Heart left ventricle (tissue), 16 donors: ENCODE results near the gene TTC16. TPM values are rescaled to one million over a fixed set of nuclear protein-coding genes. Genes with fewer than 3 reads are reported as not detected.

Experiments used
- ATAC-seq, 4 donors: fragments of 200-7000 bp; cut with Tn5 transposase; one replicate each; pipeline ENCODE4 v1.9.1; 2020 to 2022; ENCODE audit warnings: moderate library complexity in 4 of 4, mild to moderate bottlenecking in 3 of 4, moderate number of reproducible peaks in 1 of 4
- DNase-seq, 5 donors: peaks; one replicate each; pipeline ENCODE4 v3.0.0-alpha.2; 2020
- H3K27ac ChIP-seq, 12 donors: fragments of 200-600 bp; sonication (generic) in 4 of 12; one replicate each; pipeline versions ENCODE4 v1.5.0 to v1.8.0; 2016 to 2022; ENCODE audit warnings: mild to moderate bottlenecking in 2 of 12
- H3K27me3 ChIP-seq, 9 donors: fragments of 200-600 bp; sonication (generic) in 2 of 9; one replicate each; pipeline versions ENCODE4 v1.5.1 to v1.8.0; 2016 to 2022; ENCODE audit warnings: mild to moderate bottlenecking in 3 of 9
- H3K36me3 ChIP-seq, 9 donors: fragments of 200-600 bp; sonication (generic) in 2 of 9; one replicate each; pipeline versions ENCODE4 v1.5.0 to v1.8.0; 2018 to 2022; ENCODE audit warnings: mild to moderate bottlenecking in 2 of 9
- H3K4me1 ChIP-seq, 12 donors: fragments of 200-600 bp; sonication (generic) in 4 of 12; one replicate each; pipeline versions ENCODE4 v1.5.0 to v1.8.0; 2016 to 2022; ENCODE audit warnings: mild to moderate bottlenecking in 3 of 12
- H3K4me3 ChIP-seq, 12 donors: fragments of 200-600 bp; sonication (generic) in 4 of 12; one replicate each; pipeline versions ENCODE4 v1.5.0 to v1.8.0; 2017 to 2022; ENCODE audit warnings: mild to moderate bottlenecking in 9 of 12, moderate library complexity in 4 of 12
- H3K9me3 ChIP-seq, 12 donors: fragments of 200-600 bp; sonication (generic) in 4 of 12; one replicate each; pipeline versions ENCODE4 v1.5.0 to v1.8.0; 2016 to 2022; ENCODE audit warnings: mild to moderate bottlenecking in 1 of 12
- CTCF ChIP-seq, 12 donors: fragments of 200-600 bp; sonication (generic) in 4 of 12; IDR thresholded peaks; one replicate each; pipeline versions ENCODE4 v1.5.0 to v1.8.0; 2018 to 2022; ENCODE audit warnings: antibody characterized with exemption in 12 of 12, mild to moderate bottlenecking in 5 of 12
- POLR2A ChIP-seq, 2 donors: fragments of 450-650 bp; IDR thresholded peaks; one replicate each; pipeline ENCODE4 v1.6.1; 2017; ENCODE audit warnings: antibody characterized with exemption in 2 of 2, mild to moderate bottlenecking in 2 of 2, moderate library complexity in 2 of 2
- WGBS, 4 donors: extraction: QIAGEN DNeasy Blood & Tissue Kit in 2 of 4; methylation state at CpG; one replicate each; pipeline versions ENCODE4 v1.1.5 to v1.1.7; 2013 to 2018; 5-methylcytosine and 5-hydroxymethylcytosine counted together
- intact Hi-C, 10 donors: fragments of 100-400 bp; cut with DNase I; formaldehyde crosslinking; loops; one replicate each; pipeline versions ENCODE4 v1.11.1 to v1.14.2; 2022
- polyA plus RNA-seq, 2 donors: library from polyadenylated mRNA; stranded (reverse); fragments of 200-250 nt; gene quantifications; one replicate each; pipeline ENCODE4 v1.2.3, GENCODE V29; 2013
- total RNA-seq, 9 donors: library from RNA; depleted of rRNA in 2 of 9; stranded (reverse); fragments of >200 nt in 2 of 9; fragmentation: NEBNext Ultra II Directional in 3 of 9; extraction: Animal tissue kit (Norgen Biotek cat#: 25700) in 3 of 9; gene quantifications; one replicate each; pipeline versions ENCODE4 v1.1.0 to v1.2.4, GENCODE V29; 2016 to 2023
- donor health status: ischemic (EF 13 %, LVEDD 7.1; RV severe dilation, severe dysfunction).
- donor health status: healthy with polysubstance abuse.
- donor health status: DM: no; HTN: yes; CAD: no.
- donor health status: DM: no; HTN: no; CAD: no.
- donor health status: ischemic (EF 25% LVEDD 6.9; RV normal size, moderate dysfunction).
- donor health status: ischemic (EF 25% LVEDD 5.7; RV mildly dilated, moderate dysfunction).
- donor health status: healthy.
- donor health status: DM: yes; HTN: yes; CAD: no.
- donor health status: ischemic (EF 35%, LVEDD 5.7; RV mildly dilated, moderate dysfunction).
- donor health status: nonischemic (EF 11% LVEDD 7.7; RV severe dilation, severe dysfunction).
- donor health status: DM: yes; HTN: yes; CAD: no.
- donor health status: PGD.
- donor health status: ischemic (EF 29% LVEDD 5.4; RV normal size, mild dysfunction).
- donor health status: nonischemic (EF 23%, LVEDD 6.1; RV moderate dilation, normal function).

TTC16 gene
- total and polyA plus RNA-seq, 11 donors: 0.09 to 0.61 (median 0.27) TPM; not detected in 2

GRCh38 chr9:127712867-127713266 lies 3.0 kb upstream of the TTC16 start:
- Histone ChIP-seq H3K4me3 (no peak overlapping the region), H3K27ac (no peak overlapping the region), H3K4me1 (peaks cover 0 to 26% (median 13%) of the 10 kb centered on the region in 12 donors), H3K27me3 (no peaks in the 10 kb centered on the region), H3K36me3 (peaks cover 0 to 3% (median 0%) of the 10 kb centered on the region in 9 donors), H3K9me3 (no peaks in the 10 kb centered on the region)
- TF ChIP-seq CTCF (IDR thresholded peaks at IDR 0.05) (no peak), POLR2A (IDR thresholded peaks at IDR 0.05) (no peak)
- DNase-seq (peak in 1 of 5 donors; percentile 49), ATAC-seq (no peak)
- intact Hi-C loops: loop anchor here in 1 of 10 donors (5.0 kb wide), 1 partner anchor 116 kb away; no protein-coding TSS in a partner anchor
- WGBS, 4 donors: 93 to 96% (median 94%) methylated on average over 9 to 10 of the region's 10 CpGs

GRCh38 chr9:127714020-127714750 lies 1.7 kb upstream of the TTC16 start:
- Histone ChIP-seq H3K27ac (no peak overlapping the region), H3K36me3 (peaks cover 0 to 3% (median 0%) of the 10 kb centered on the region in 9 donors), H3K4me1 (peaks cover 0 to 26% (median 13%) of the 10 kb centered on the region in 12 donors), H3K9me3 (no peaks in the 10 kb centered on the region), H3K27me3 (no peaks in the 10 kb centered on the region), H3K4me3 (peak overlapping the region in 11 of 12 donors; percentile 58 to 91 (median 71))
- ATAC-seq (no peak), DNase-seq (no peak)
- TF ChIP-seq CTCF (IDR thresholded peaks at IDR 0.05) (no peak), POLR2A (IDR thresholded peaks at IDR 0.05) (no peak)
- intact Hi-C loops: loop anchor here in 1 of 10 donors (5.0 kb wide), 1 partner anchor 117 kb away; no protein-coding TSS in a partner anchor
- 60 to 80% (median 69%) methylated on average over 6 to 19 of the region's 19 CpGs for WGBS, 4 donors

GRCh38 chr9:127714951-127715469 lies 869 bp upstream of the TTC16 start:
- Histone ChIP-seq H3K4me1 (peaks cover 0 to 26% (median 13%) of the 10 kb centered on the region in 12 donors), H3K36me3 (peaks cover 0 to 3% (median 0%) of the 10 kb centered on the region in 9 donors), H3K4me3 (peak overlapping the region; percentile 58 to 91 (median 71)), H3K27ac (peak overlapping the region in 11 of 12 donors; percentile 1 to 91 (median 81)), H3K9me3 (no peaks in the 10 kb centered on the region), H3K27me3 (no peaks in the 10 kb centered on the region)
- TF ChIP-seq CTCF (IDR thresholded peaks at IDR 0.05) (no peak), POLR2A (IDR thresholded peaks at IDR 0.05) (no peak)
- WGBS, 4 donors: 0 to 1% (median 0%) methylated on average over 20 to 44 of the region's 44 CpGs
- ATAC-seq (peak in 2 of 4 donors; percentile 2 to 15), DNase-seq (no peak)
- intact Hi-C loops: loop anchor here in 5 of 10 donors (1.0 to 5.0 kb wide), 5 partner anchors 16 to 118 kb away; partner anchors contain the start of gene STXBP1 (in 3 of the 5)

GRCh38 chr9:127716412-127716811 lies 533 bp downstream of the TTC16 start:
- peaks cover 0 to 26% (median 13%) of the 10 kb centered on the region in 12 donors for H3K4me1 ChIP-seq
- DNase-seq: no peak
- peaks cover 0 to 3% (median 0%) of the 10 kb centered on the region in 9 donors for H3K36me3 ChIP-seq
- peak overlapping the region in 9 of 12 donors; percentile 58 to 91 (median 76) for H3K4me3 ChIP-seq
- H3K27ac ChIP-seq: peak overlapping the region in 11 of 12 donors; percentile 64 to 91 (median 82)
- no peak for ATAC-seq
- intact Hi-C loops: loop anchor here in 4 of 10 donors (5.0 kb wide), 2 partner anchors 104 to 109 kb away; partner anchors contain the start of gene STXBP1 (in 3 of the 4)
- no peaks in the 10 kb centered on the region for H3K27me3 ChIP-seq
- no peaks in the 10 kb centered on the region for H3K9me3 ChIP-seq
- no peak for TF ChIP-seq CTCF (IDR thresholded peaks at IDR 0.05)
- TF ChIP-seq POLR2A (IDR thresholded peaks at IDR 0.05): no peak
- 70 to 83% (median 72%) methylated on average over 9 of the region's 9 CpGs for WGBS, 4 donors
